HG03103 (cell line): ENCODE data around the gene RERE.
"Not testable (repeated sequence)": the region's sequence is repeated elsewhere in the genome, so short reads cannot be mapped to it uniquely, and the experiment has no call there.

Experiments used
- ATAC-seq: cut with Tn5 transposase; IDR thresholded peaks from one replicate; pipeline ENCODE4 v1.9.1; 2021; ENCODE audit warnings: low read depth; ENCODE audit not compliant: unreplicated experiment

Gene RERE

GRCh38 chr1:8649875-8650274, 167.6 kb downstream of the RERE start:
- ATAC-seq, result no peak

DNA sequence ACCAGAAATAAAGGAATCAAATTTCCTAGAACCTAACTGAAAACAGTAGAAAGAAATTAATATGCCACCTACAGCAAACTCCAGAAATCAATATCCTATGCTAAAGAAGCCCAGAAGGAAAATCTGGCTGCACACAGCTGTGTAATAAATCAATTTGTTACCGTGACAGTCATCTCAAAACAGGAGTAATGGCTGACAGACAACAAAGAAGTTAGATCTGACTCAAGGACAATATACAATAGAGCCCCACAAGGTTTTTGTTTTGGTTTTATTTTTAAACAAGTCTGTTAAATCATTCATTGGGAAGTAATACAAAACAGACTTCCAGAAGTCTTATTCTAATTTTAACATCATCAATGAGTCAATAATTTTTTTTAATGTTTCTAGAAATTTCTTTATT, 168.4 kb downstream of the RERE start:
- ATAC-seq, result no peak

GRCh38 chr1:8646996-8647395, 170.4 kb downstream of the RERE start:
- ATAC-seq, result no peak

- ATAC-seq, result no peak
Observed at GRCh38 chr1:8646189-8646588, 171.3 kb downstream of the RERE start.

- ATAC-seq, result peak; percentile 78
Observed at GRCh38 chr1:8643542-8644536, 173.6 kb downstream of the RERE start.

DNA sequence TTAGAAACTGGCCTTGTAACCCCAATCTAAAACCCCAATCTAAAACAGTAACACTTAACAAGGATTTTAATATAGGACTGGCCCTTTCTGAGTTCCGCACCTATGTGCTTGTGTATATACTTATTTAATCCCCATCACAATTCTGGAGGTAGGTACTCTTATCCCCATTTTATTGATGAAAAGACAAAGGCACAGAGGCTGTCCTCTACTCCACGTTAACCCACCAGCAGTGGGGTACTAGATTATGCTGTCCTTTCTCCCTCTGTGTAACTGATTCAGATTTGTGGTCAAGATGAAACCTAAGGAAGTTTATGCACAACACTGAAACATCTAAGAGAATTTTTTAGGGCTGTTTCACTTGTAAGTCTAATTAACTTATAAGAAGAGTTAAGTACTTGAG, 175.3 kb downstream of the RERE start:
- ATAC-seq, result no peak

DNA sequence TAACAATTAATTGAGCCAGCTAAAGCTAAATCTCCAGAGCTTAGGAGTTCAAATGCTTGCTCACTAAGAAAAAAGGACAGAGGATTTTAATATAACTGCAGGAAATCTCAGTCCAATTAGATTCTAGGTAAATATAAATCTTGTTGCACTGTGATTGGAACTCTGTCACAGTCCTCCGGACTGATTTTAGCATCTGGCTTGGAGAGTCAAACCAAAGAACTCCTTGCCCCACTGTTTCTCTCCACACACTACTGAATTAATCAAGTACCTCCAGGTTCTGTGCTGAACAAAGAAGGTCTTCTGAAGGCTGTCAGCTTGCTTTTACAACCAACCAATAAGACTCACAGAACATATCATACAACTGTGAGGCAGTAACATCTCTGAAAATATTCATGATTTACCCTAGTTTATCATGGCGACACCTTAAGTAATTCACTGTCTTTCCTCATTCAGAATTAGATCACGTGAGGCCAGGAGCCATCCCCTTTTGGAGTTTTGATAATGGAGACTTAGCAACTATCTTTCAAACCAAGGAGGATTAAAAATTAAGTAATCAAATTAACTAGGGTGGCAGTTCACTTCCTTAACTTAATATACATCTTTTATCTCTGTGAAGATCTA, 176.0 kb downstream of the RERE start:
- ATAC-seq, result no peak

- no peak for ATAC-seq
Observed at GRCh38 chr1:8640950-8641349, 176.5 kb downstream of the RERE start.

DNA sequence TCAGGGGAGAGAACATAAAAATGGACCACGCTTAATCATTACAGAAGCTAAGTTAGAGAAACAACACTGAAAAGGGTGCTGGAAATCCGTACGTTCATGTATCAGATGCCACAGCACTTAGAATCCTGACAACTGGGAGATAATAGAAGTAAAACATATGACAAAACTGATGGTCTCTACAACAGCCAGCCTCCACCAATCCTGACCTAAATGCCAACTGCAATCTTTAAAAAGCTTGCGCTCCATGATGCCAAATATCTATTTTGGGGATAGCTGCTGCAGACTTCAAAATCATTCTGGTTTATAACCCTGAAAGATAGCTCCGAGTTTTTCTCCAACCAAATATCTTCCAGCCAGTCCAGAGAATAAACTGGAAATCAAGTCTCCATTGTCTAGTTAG, 178.3 kb downstream of the RERE start:
- ATAC-seq, result no peak

GRCh38 chr1:8633741-8634501, 183.5 kb downstream of the RERE start:
- no peak for ATAC-seq

- ATAC-seq, result no peak
Observed at GRCh38 chr1:8632102-8632501, 185.3 kb downstream of the RERE start.

DNA sequence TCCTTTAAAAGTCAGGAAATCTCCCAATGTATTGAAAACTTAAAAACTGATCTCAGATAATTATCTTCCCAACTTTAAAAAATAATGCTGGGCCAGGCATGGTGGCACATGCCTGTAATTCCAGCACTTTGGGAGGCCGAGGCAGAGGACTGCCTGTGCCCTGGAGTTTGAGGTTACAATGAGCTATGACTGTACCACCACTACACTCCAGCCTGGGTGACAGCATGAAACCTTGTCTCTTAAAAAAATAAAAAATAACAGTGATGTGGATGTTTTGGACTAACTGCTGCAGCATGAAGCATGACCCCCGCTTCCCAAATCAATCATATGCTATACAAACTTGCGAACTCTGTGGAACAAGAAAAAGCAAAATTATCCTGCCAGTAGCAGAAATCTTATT, 186.3 kb downstream of the RERE start:
- no peak for ATAC-seq

DNA sequence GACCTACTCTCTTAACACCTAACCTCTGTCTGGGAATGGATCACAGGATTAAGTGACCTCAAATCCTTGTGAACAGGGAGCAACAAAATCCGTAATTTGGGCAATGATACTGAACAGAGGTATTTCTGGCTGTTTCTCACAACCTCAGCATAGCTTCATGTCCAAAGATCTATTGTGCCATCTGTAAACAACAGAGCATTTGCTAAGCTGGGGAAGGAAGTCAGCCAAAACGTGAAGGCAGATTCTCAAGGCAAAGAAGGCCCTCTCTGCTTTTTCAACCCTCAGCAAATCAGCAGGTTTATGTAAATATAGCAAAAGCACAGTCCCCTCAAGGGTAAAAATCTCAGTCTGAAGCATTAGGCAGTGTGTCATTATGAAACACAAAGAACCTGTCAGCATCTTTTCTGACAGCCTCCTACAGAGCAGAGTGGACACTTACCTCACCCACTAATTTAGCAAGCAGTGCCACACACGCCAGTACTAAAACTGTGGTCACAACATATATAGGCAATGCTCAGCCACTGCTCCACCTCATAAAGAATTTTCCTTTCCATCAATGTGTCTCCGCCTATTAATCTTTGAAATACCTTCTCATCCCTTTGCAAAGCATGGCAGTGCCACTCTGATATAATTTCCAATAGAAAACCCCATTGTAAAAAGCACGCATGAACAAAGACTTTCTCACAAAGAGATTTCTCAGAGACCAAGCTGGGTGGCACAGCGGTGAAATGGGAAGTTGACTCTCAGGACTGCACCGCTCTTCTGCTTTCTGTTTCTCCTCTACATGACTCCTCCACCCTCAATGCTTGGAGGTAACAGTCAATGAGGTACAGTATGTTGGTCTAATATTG, 188.0 kb downstream of the RERE start:
- peak; percentile 80 for ATAC-seq

DNA sequence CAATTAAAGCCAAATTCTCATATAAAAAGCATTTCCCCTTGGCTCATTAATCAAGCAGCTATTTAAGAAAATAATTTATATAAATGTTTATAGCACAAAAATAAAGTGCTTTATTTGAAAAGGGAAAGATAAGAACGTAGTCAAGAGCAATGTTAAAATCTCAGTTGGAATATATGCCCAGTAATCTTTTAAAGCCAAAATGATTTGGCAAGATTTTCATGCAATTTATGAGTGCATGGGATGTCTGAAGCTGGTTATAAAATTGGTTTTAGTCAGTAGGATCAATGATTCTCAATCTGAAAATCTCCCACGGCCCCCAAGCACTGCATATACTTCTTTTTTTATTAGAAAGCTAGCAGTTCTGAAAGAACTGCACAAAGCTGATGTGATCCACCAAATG, 188.8 kb downstream of the RERE start:
- ATAC-seq, result no peak

GRCh38 chr1:8627728-8628127, 189.7 kb downstream of the RERE start:
- no peak for ATAC-seq

DNA sequence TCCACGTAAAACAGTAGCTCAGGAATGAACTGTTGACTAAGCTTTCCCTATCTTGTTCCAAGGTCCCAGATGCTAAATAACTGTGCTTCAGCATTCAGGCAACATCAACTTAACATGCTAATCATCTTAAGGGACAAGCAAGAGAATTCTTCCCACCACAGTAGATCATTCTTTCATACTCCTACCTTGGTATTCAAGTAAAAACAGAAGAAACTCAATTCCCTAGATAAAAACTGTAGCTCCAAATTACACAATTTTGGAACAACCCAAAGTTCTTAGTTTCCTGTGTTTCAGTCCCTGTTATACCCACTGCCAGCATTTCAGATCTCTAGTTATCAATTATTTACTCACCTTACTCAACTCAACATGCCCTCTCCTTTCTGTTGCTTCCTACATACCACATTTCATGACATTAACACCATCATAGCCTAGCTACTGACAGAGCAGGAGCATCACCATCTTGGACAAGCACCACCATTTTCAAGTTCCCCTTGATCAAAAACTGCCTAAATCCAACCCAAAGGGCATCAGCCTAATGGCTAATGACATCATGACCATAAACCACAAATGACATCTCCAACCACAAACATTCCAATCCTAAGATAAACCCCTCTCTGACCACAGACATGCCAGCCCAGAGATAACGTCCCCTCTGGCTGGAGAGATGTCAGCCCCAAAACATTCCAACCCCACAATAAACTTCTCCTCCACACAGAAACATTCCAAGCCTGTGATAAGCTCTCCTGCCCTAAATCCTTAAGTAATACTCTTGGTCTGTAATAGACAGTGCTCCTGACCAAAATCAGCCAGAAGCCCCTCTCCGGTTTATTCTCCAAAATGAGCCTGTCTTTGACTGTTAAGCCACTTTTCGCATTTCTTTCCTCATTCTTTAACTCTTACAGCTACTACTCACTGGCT, 191.2 kb downstream of the RERE start:
- no peak for ATAC-seq

DNA sequence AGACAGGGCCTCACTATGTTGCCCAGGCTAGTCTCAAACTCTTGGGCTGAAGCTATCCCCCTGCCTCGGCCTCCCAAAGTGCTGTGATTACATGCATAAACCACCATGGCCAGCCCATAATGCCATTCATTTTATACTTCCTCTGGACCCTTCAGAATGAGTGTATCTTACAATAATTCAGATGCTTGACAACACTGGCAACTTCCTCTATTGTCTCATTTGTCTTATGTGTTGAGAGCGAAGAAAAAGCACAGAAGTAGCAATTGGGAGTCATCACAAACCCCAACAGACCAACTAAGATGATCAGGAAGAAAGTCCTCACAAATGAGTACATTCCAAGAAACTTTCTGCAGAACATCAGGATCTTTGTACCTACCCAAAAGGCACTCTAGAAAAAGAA, 191.9 kb downstream of the RERE start:
- ATAC-seq, result no peak

GRCh38 chr1:8623651-8624192, 193.7 kb downstream of the RERE start:
- ATAC-seq, result not testable (repeated sequence)

DNA sequence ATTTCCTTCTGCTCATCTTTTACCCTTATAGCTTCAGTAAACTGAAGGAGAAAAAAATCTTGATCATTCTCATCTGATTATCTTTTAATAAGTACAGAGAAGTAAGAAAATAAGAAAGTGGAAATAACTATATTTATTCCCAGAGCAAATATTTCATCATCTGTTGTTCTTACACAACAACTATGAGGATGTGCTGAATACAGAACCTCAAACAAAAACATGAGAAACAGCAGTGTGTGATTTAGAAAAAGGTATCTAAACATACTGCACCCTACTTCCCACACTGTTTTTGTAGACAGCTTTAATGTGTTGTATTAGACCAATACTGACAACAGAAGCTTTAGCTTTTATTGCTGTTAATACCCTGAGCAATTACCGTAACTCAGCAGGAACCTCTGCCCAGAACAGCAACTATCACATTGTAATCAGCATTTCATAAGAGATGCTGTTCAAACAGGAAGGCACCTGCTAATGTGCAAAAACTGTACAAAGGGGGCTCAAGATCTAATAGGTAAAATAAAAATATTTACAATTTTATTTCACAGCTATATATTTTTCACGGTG, 195.6 kb downstream of the RERE start:
- not testable (repeated sequence) for ATAC-seq
